ENCODE data around the gene GALNT11. TPM values are rescaled to one million over a fixed set of nuclear protein-coding genes. Genes with fewer than 3 reads are reported as not detected.

The GALNT11 gene
- total RNA-seq = 10 to 100 TPM; 16.9 to 18.0 TPM

- Mint-ChIP-seq H3K4me3 (peak within 1 kb of the TSS; percentile 91 to 92), H3K4me1 (ENCODE audit: low read depth) (peaks cover 31% of the 10 kb centered on the region), H3K36me3 (ENCODE audit: insufficient read depth in 2 of 2) (peaks cover 9 to 17% of the 10 kb centered on the region in 2 donors), H3K27me3 (ENCODE audit: low read depth) (no peaks in the 10 kb centered on the region), H3K27ac (peak within 1 kb of the TSS; percentile 60), H3K9me3 (peaks cover 0 to 2% of the 10 kb centered on the region in 2 donors)
- ATAC-seq (replicated peaks in 1 of 2) (peak; percentile 96), DNase-seq (peak; percentile 89 to 95)
Observed at GRCh38 chr7:152025077-152025936, at the start of gene GALNT11. Gene GALNT11, plus strand, starts transcription at chr7:152025674. Its CDS starts 68,554 bp downstream, at chr7:152094228.

GRCh38 chr7:151978616-151979015 lies 46.9 kb upstream of the GALNT11 start:
- DNase-seq (no peak), ATAC-seq (replicated peaks in 1 of 2) (no peak)
- H3K4me1 Mint-ChIP-seq (ENCODE audit: low read depth) = no peaks in the 10 kb centered on the region
- H3K36me3 Mint-ChIP-seq (ENCODE audit: insufficient read depth in 2 of 2) = peaks cover 0 to 1% of the 10 kb centered on the region in 2 donors
- no peak overlapping the region for H3K27ac Mint-ChIP-seq
- H3K27me3 Mint-ChIP-seq (ENCODE audit: low read depth) = no peaks in the 10 kb centered on the region
- no peaks in the 10 kb centered on the region for H3K9me3 Mint-ChIP-seq
- no peak overlapping the region for H3K4me3 Mint-ChIP-seq

GRCh38 chr7:151981223-151981622 lies 44.3 kb upstream of the GALNT11 start:
- no peak overlapping the region for H3K4me3 Mint-ChIP-seq
- no peaks in the 10 kb centered on the region for H3K4me1 Mint-ChIP-seq (ENCODE audit: low read depth)
- no peaks in the 10 kb centered on the region for H3K36me3 Mint-ChIP-seq (ENCODE audit: insufficient read depth in 2 of 2)
- DNase-seq (no peak), ATAC-seq (replicated peaks in 1 of 2) (no peak)
- H3K9me3 Mint-ChIP-seq = no peaks in the 10 kb centered on the region
- no peak overlapping the region for H3K27ac Mint-ChIP-seq
- H3K27me3 Mint-ChIP-seq (ENCODE audit: low read depth) = no peaks in the 10 kb centered on the region

- Mint-ChIP-seq H3K27ac (no peak overlapping the region), H3K27me3 (ENCODE audit: low read depth) (peaks cover 10% of the 10 kb centered on the region), H3K4me3 (no peak overlapping the region), H3K36me3 (ENCODE audit: insufficient read depth in 2 of 2) (no peaks in the 10 kb centered on the region), H3K4me1 (ENCODE audit: low read depth) (no peaks in the 10 kb centered on the region), H3K9me3 (no peaks in the 10 kb centered on the region)
- ATAC-seq (replicated peaks in 1 of 2) (no peak), DNase-seq (no peak)
Observed at GRCh38 chr7:151982806-151983205, 42.7 kb upstream of the GALNT11 start.

GRCh38 chr7:151984612-151985011 lies 40.9 kb upstream of the GALNT11 start:
- Mint-ChIP-seq H3K36me3 (ENCODE audit: insufficient read depth in 2 of 2) (no peaks in the 10 kb centered on the region), H3K27ac (no peak overlapping the region), H3K27me3 (ENCODE audit: low read depth) (peaks cover 16% of the 10 kb centered on the region), H3K4me1 (ENCODE audit: low read depth) (no peaks in the 10 kb centered on the region), H3K9me3 (no peaks in the 10 kb centered on the region), H3K4me3 (no peak overlapping the region)
- DNase-seq (no peak), ATAC-seq (replicated peaks in 1 of 2) (no peak)

- Mint-ChIP-seq H3K4me3 (no peak overlapping the region), H3K27me3 (ENCODE audit: low read depth) (peaks cover 31% of the 10 kb centered on the region), H3K27ac (no peak overlapping the region), H3K36me3 (ENCODE audit: insufficient read depth in 2 of 2) (no peaks in the 10 kb centered on the region), H3K4me1 (ENCODE audit: low read depth) (no peaks in the 10 kb centered on the region), H3K9me3 (no peaks in the 10 kb centered on the region)
- no peak for ATAC-seq (replicated peaks in 1 of 2)
- DNase-seq = no peak
Observed at GRCh38 chr7:151987748-151988529, 37.5 kb upstream of the GALNT11 start.

- peak; percentile 83 to 89 for ATAC-seq (replicated peaks in 1 of 2)
- H3K9me3 Mint-ChIP-seq = no peaks in the 10 kb centered on the region
- no peaks in the 10 kb centered on the region for H3K36me3 Mint-ChIP-seq (ENCODE audit: insufficient read depth in 2 of 2)
- H3K4me1 Mint-ChIP-seq (ENCODE audit: low read depth) = peaks cover 10% of the 10 kb centered on the region
- H3K27me3 Mint-ChIP-seq (ENCODE audit: low read depth) = peaks cover 48% of the 10 kb centered on the region
- H3K4me3 Mint-ChIP-seq = peak overlapping the region; percentile 11
- DNase-seq = peak; percentile 48 to 56
- H3K27ac Mint-ChIP-seq = no peak overlapping the region
Observed at GRCh38 chr7:151992375-151992774, 33.1 kb upstream of the GALNT11 start.

- peaks cover 10% of the 10 kb centered on the region for H3K4me1 Mint-ChIP-seq (ENCODE audit: low read depth)
- H3K27ac Mint-ChIP-seq = no peak overlapping the region
- no peaks in the 10 kb centered on the region for H3K9me3 Mint-ChIP-seq
- H3K4me3 Mint-ChIP-seq = no peak overlapping the region
- no peaks in the 10 kb centered on the region for H3K36me3 Mint-ChIP-seq (ENCODE audit: insufficient read depth in 2 of 2)
- ATAC-seq (replicated peaks in 1 of 2) (peak; percentile 81 to 92), DNase-seq (peak; percentile 46 to 56)
- H3K27me3 Mint-ChIP-seq (ENCODE audit: low read depth) = peaks cover 43% of the 10 kb centered on the region
Observed at GRCh38 chr7:151993977-151994676, 31.3 kb upstream of the GALNT11 start.

- no peak for DNase-seq
- Mint-ChIP-seq H3K4me1 (ENCODE audit: low read depth) (no peaks in the 10 kb centered on the region), H3K4me3 (no peak overlapping the region), H3K27me3 (ENCODE audit: low read depth) (peaks cover 30% of the 10 kb centered on the region), H3K36me3 (ENCODE audit: insufficient read depth in 2 of 2) (no peaks in the 10 kb centered on the region), H3K27ac (no peak overlapping the region), H3K9me3 (no peaks in the 10 kb centered on the region)
- ATAC-seq (replicated peaks in 1 of 2) = no peak
Observed at GRCh38 chr7:151999424-152000090, 25.9 kb upstream of the GALNT11 start.

- Mint-ChIP-seq H3K4me3 (no peak overlapping the region), H3K27me3 (ENCODE audit: low read depth) (peaks cover 23% of the 10 kb centered on the region), H3K36me3 (ENCODE audit: insufficient read depth in 2 of 2) (no peaks in the 10 kb centered on the region), H3K4me1 (ENCODE audit: low read depth) (no peaks in the 10 kb centered on the region), H3K27ac (no peak overlapping the region), H3K9me3 (no peaks in the 10 kb centered on the region)
- no peak for ATAC-seq (replicated peaks in 1 of 2)
- DNase-seq = no peak
Observed at GRCh38 chr7:152000191-152000590, 25.3 kb upstream of the GALNT11 start.

GRCh38 chr7:152006336-152006735 lies 19.1 kb upstream of the GALNT11 start:
- no peak for ATAC-seq (replicated peaks in 1 of 2)
- H3K9me3 Mint-ChIP-seq = no peaks in the 10 kb centered on the region
- no peak overlapping the region for H3K27ac Mint-ChIP-seq
- no peaks in the 10 kb centered on the region for H3K4me1 Mint-ChIP-seq (ENCODE audit: low read depth)
- no peak for DNase-seq
- H3K27me3 Mint-ChIP-seq (ENCODE audit: low read depth) = peaks cover 13% of the 10 kb centered on the region
- H3K4me3 Mint-ChIP-seq = no peak overlapping the region
- no peaks in the 10 kb centered on the region for H3K36me3 Mint-ChIP-seq (ENCODE audit: insufficient read depth in 2 of 2)

GRCh38 chr7:152011860-152012259 lies 13.6 kb upstream of the GALNT11 start:
- H3K27ac Mint-ChIP-seq = no peak overlapping the region
- H3K27me3 Mint-ChIP-seq (ENCODE audit: low read depth) = peaks cover 14% of the 10 kb centered on the region
- peaks cover 0 to 2% of the 10 kb centered on the region in 2 donors for H3K9me3 Mint-ChIP-seq
- H3K4me1 Mint-ChIP-seq (ENCODE audit: low read depth) = no peaks in the 10 kb centered on the region
- ATAC-seq (replicated peaks in 1 of 2) = no peak
- H3K4me3 Mint-ChIP-seq = no peak overlapping the region
- DNase-seq = no peak
- no peaks in the 10 kb centered on the region for H3K36me3 Mint-ChIP-seq (ENCODE audit: insufficient read depth in 2 of 2)

Measured in activated T-cell treated with anti-CD3 and anti-CD28 coated beads, Interleukin-2, amount 50 U/mL, for 72 hours (primary cell).